ENCODE results near the gene KISS1.

DNA sequence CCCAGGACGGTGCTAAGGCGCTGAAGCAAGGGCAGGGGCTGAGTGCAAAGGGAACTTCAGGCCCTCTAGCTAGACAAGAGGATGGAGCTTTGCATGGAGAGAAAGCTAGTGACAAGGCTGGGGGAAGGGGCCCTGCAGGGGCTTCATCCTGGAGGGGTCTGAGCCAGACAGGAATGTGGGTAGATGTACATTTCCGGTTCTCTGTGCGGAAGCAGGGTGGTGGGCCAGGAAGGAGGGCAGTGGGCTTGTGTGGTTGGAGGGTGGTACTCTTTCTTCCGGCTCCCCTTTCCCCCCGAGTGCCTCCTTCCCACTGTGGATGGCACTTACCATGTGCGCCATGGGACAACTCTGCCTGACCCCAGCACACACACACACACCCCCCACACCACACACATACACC, 1.5 kb downstream of the KISS1 start:
- TF ChIP-seq, protein P1, sequence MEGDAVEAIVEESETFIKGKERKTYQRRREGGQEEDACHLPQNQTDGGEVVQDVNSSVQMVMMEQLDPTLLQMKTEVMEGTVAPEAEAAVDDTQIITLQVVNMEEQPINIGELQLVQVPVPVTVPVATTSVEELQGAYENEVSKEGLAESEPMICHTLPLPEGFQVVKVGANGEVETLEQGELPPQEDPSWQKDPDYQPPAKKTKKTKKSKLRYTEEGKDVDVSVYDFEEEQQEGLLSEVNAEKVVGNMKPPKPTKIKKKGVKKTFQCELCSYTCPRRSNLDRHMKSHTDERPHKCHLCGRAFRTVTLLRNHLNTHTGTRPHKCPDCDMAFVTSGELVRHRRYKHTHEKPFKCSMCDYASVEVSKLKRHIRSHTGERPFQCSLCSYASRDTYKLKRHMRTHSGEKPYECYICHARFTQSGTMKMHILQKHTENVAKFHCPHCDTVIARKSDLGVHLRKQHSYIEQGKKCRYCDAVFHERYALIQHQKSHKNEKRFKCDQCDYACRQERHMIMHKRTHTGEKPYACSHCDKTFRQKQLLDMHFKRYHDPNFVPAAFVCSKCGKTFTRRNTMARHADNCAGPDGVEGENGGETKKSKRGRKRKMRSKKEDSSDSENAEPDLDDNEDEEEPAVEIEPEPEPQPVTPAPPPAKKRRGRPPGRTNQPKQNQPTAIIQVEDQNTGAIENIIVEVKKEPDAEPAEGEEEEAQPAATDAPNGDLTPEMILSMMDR (IDR thresholded peaks at IDR 0.05), result no peak
- TF ChIP-seq EP300 (IDR thresholded peaks at IDR 0.05) (no peak), POLR2A (IDR thresholded peaks at IDR 0.05) (no peak)
